HG03025 (cell line): ENCODE data around the gene PRKAG2.

ENCODE experiments used
- ATAC-seq: cut with Tn5 transposase; IDR thresholded peaks from one replicate; pipeline ENCODE4 v1.9.1; 2021; ENCODE audit warnings: mild to moderate bottlenecking, moderate library complexity; ENCODE audit not compliant: unreplicated experiment, low FRiP score

Gene PRKAG2

DNA sequence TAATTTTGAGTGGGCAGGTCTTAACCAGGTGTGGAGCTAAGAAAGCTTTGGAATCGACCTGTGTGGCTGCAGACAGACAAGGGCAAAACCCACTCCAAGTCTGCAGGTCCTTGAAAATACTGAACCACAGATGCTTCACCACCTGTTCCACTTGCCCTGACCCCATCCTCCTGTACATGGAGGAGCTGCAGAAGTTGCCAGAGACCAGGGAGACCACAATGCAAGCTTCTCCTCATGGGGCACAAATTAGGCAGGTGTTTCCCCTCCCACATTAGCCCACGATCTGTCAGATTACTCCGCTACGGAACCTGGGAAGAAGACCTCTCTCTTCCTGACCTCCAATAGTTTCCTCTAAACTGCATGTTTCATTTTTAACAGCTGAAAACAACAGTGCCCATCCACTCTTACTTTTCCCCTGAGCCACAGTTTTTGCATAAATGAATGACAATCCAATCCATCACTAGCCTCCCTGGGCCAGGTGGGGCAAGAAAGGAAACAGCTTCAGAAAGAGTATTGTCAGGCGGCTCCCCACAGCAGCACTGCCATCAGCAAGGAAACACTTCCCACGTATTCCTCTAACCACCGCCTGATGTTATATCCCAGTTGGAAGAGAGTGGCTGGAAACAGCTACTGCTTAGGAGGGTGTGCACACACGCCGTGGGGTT is 141.6 kb downstream of the PRKAG2 start:
- no peak for ATAC-seq

DNA sequence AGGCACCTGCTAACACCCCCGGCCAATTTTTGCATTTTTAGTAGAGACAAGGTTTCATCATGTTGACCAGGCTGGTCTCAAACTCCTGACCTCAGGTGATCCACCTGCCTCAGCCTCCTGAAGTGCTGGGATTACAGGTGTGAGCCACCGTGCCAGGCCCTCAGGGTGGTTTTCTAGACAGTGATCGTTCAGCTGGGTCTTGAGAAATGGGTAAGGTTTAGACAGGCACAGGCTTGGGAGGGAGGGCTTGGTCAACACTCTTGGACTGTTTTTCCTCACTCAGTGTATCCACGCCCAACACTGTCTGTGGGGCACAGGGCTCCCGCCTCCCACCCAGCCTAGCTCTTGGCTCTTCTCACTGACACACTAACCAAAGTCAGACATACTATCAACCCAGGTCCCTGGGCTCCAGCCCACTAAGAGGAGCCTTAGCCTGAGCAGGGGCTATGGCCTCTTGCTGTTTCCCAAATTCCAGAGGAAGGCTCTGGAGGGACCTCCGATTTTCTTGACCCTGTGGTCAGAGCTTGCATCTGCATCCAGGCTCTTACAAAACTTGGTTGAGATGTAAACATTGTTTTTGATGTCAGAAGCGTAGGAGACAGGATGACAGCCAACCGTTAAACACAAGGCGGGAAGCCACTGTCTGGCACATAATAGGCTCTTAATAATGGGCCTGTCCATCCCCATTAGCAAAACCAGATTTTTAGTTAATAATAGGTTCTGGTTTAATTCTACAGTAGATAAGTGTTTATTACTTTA is 143.9 kb downstream of the PRKAG2 start:
- no peak for ATAC-seq

DNA sequence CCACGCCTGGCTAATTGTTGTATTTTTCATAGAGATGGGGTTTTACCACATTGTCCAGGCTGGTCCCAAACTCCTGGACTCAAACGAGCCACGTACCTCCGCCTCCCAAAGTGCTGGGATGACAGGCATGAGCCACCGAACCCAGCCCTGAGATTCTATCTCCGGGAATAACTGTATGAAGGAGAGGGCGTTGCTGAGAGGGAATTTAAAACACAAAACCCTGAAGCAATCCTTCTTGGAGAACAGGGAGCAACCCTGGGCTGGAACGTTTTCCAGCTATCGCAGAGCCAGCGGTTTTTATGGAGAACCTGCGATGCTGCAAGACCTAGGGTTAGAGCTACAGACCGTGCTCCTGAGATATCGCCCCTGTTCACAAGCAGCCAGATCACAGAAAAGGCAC is 144.6 kb downstream of the PRKAG2 start:
- no peak for ATAC-seq

DNA sequence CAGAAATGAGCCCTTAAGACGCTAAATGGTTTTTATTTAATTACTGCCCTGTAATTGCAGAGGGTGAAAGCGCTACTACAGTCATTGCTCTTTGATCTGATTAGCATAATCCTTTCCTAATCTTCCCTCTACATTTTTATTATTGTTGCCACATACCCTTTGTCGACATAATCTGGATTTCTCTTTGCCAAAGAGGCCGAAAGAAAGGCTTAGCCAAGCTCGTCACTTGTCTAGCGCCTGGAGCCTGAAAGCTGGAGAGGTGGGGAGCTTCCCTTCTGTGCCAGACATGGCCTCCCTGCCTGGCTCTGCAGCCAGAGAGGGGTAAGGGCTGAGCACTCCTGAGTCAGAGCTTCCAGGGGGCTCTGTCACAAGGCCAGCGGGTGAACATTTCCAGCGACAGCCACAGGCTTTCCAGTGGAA is 145.9 kb downstream of the PRKAG2 start:
- ATAC-seq: no peak

- ATAC-seq: no peak
Observed at GRCh38 chr7:151730591-151730990, 146.3 kb downstream of the PRKAG2 start.

GRCh38 chr7:151729521-151729921 is 147.4 kb downstream of the PRKAG2 start:
- no peak for ATAC-seq

GRCh38 chr7:151728746-151729145 is 148.2 kb downstream of the PRKAG2 start:
- ATAC-seq: no peak

DNA sequence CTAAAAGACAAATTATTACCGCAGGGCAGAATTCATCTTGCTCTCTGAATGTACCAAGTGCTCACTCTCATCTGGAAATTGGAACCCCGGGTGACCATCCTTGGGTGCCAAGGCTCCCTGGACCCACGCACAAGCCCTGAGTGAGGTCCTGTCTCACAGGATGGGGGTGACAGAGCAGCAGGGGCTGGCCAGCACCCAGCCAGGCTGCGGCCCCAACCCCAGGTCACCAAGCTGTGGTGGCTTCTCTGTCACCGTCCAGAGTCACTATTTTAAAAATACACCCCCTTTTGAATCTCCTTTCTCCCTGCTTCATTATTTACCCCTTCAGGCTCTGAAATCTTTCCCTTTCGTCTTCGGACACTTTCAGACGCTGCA is 148.6 kb downstream of the PRKAG2 start:
- ATAC-seq: no peak

DNA sequence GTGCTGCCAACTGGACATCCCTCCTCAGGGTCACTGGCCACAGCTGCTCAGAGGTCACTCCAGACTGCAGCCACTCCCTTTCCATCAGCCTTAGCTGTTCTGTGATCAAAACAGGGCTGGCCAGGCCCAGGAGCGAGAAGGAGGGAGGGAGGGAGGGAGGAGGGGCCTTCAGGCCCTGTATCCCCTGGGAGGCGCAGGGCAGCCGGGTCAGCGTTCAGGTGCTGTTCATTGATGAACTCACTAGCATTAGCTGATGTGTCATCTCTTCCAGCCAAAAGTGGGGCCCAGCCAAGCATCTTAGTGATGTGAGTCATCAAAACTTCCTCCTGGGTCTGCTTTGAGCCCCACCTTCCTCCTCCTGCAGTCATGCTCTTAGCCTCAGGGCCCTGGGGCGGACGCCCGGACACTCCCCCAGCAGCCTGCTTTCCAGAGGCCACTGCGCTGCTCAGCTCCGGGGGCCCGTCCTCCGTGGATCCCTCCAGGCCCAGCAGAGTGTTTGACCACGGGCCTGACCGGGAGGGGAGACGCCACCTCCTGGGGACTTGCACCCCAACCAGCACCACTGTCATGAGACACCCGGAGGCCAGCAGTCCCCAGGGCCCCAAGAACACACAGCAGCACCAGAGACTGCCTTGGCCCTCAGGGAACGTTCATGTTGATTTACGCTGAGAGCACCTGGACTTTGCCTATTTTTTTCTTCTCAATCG is 149.2 kb downstream of the PRKAG2 start:
- ATAC-seq: no peak

GRCh38 chr7:151726652-151727578 is 150.0 kb downstream of the PRKAG2 start:
- ATAC-seq: no peak

DNA sequence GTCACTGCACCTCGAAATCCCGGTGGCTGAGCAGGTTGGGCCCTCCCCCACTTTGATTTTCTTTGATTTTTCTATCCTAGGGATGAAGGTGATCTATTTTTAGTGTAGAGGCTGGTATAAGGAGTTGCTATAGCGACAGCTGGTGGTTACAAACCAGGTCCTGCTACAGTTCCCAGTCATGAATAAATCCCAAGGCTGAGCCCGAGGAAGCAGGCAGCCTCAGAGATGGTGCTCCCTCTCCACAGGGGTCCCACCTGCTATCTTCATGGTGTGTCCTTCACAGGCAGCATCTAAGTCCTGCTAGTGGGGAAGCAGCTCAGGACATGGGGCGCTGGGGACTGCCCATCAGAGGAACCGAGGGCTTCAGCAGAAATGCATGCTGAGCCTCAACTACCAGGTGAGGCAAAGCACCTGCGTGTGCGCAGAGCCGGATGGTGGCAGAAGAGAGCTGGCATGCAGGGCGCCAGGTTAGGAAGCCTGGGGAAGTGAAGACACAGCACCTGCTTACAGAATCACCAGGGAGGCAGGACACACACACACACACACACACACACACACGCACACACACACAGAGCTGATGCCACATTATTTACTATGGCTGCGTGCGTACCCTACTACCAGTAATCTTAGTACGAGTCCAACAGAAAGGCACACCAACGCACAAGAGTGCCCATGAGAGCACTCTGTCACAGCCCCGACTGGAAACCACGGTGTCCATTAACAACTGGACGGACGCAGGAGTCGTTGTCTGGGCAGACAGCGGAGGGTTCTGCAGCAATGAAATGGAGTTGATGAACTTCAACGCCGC is 150.9 kb downstream of the PRKAG2 start:
- no peak for ATAC-seq

DNA sequence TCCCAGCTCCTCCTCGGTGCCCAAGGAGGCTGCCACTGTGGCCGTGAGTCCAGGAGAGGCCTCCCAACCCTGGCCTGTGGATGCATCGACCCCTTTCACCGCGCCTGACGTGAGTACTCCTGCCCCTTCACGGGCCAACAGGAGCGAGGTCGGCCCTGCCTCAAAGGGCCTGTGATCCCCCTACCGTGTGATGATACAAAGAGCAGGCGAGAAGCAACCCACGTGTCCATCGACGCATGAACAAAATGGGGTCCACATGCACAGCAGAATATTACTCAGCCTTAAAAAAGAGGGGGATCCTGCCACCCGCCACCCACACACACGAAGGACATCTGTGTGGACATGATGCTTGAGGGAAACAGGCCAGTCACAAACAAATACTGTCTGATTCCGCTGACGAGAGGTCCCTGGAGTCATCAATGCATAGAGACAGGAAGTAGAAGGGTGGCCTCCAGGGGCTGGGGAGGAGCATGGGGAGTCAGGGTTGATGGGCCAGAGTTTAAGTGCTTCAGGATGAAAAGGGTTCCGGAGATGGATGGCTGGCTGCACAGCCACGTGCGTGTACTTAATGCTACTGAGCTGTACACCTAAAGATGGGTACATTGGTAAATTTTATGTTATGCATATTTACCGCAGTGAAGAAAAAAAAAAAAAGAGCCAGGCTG is 151.9 kb downstream of the PRKAG2 start:
- no peak for ATAC-seq

- no peak for ATAC-seq
Observed at GRCh38 chr7:151724250-151724915, 152.5 kb downstream of the PRKAG2 start.

DNA sequence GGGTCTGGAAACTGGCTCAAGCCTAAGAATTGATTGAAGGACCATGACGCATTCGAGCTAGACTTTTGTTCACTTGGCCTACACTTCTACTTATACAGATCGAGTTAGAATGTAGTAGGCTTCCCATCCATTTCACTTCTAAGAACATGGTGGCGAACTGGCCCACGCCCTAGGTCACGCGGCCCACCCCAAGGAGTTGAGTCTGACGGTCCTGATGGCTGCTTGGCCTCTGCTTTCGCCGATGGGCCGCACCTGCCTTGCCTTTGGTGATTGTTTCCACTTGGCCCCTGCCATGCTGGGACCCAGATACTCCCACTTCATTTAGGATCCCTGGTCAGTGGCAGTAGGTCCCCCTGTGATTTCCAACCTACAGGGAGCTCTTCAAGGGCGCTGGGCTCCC is 153.6 kb downstream of the PRKAG2 start:
- ATAC-seq: no peak

- no peak for ATAC-seq
Observed at GRCh38 chr7:151722533-151722932, 154.4 kb downstream of the PRKAG2 start.

DNA sequence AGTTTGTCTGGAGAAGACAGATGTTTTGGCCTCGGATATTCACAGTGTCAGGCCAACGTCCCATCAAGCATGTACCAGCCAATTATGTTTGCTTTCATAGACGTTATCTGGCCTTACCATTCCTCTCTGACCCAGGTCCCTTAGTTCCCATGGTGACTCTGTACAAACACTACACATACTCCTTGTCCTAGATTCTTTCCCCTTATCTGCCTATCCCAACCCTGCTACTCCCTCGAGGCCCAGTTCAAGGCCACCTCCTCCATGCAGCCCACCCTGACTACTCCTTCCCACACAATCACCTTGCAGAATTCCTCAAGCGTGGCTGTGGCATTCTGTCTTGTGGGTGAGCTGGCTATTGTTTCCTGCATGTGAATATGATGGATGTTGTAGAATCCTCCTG is 155.2 kb downstream of the PRKAG2 start:
- ATAC-seq: no peak

DNA sequence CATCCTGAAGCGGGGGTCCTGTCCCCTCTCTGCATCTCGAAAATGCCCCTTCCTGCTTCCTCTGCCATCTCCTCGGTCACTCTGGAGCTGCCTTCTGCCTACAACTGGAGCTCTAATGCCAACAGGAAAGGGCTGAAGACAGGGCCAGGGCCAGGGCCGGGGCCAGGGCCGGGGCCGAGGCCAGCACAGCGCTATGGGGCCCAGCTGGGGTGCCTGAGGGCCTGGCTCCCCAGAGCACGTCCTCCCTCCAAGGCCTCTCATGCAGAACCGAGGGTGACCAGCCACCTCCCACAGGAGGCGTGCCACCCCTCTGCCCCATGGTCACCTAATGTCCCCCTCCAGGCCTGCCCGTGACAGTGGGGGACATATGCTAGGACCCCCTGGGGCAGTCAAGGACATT is 155.7 kb downstream of the PRKAG2 start:
- ATAC-seq: no peak

DNA sequence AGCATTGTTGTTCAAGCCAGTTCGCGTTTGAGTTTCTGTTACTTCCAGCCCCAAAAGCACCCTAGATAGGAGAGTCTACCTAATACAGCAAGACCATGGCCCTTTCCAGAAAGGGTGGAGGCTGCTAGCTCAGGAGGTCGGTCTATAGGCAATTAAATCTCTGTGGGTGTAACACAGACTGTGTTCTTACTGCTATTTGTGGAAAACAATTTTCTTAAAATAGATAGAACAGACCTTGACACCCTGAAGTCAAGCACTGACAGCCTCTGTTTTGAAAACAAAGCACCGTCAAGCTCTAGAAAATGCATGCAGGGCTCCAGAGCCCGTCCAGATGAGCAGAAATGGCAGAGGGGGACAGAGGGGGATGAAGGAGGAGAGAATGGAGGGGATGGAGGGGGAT is 156.6 kb downstream of the PRKAG2 start:
- no peak for ATAC-seq

GRCh38 chr7:151719897-151720242 is 157.0 kb downstream of the PRKAG2 start:
- ATAC-seq: no peak
